ENCODE measurements around the gene ANGPTL3. TPM values are rescaled to one million over a fixed set of nuclear protein-coding genes. Genes with fewer than 3 reads are reported as not detected.

ANGPTL3 gene
- total RNA-seq, 6 experiments from 2014 or later = not detected

GRCh38 chr1:62585469-62586155 lies 11.7 kb upstream of the ANGPTL3 start:
- Mint-ChIP-seq H3K4me3 (no peak overlapping the region), H3K4me1 (ENCODE audit: low read depth) (peaks cover 38% of the 10 kb centered on the region), H3K27me3 (ENCODE audit: insufficient read depth) (peaks cover 1% of the 10 kb centered on the region; the same call in 1 of the 2 replicates), H3K36me3 (ENCODE audit: low read depth) (peaks cover 58% of the 10 kb centered on the region), H3K9me3 (no peaks in the 10 kb centered on the region), H3K27ac (no peak overlapping the region)
- DNase-seq = no peak
- TF ChIP-seq, protein P1, sequence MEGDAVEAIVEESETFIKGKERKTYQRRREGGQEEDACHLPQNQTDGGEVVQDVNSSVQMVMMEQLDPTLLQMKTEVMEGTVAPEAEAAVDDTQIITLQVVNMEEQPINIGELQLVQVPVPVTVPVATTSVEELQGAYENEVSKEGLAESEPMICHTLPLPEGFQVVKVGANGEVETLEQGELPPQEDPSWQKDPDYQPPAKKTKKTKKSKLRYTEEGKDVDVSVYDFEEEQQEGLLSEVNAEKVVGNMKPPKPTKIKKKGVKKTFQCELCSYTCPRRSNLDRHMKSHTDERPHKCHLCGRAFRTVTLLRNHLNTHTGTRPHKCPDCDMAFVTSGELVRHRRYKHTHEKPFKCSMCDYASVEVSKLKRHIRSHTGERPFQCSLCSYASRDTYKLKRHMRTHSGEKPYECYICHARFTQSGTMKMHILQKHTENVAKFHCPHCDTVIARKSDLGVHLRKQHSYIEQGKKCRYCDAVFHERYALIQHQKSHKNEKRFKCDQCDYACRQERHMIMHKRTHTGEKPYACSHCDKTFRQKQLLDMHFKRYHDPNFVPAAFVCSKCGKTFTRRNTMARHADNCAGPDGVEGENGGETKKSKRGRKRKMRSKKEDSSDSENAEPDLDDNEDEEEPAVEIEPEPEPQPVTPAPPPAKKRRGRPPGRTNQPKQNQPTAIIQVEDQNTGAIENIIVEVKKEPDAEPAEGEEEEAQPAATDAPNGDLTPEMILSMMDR (IDR thresholded peaks at IDR 0.05) = no peak

DNA sequence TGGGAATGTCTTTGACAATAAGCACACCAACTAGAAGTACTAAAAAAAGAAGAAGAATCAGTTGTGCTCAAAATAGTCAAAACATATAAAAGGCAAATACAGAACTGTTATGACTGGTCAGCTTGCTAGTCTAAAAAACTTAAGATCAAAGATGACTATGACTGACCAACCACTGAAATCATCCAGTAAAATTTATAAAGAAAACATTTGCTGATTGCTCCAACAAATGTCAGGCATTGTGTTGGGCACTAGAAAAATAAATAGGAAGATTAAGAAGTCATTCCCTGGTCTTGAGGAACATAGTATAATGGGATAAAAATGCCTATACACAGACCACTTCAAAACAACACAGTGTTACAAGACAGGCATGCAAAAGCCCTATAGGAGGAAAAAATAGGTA lies 9.3 kb upstream of the ANGPTL3 start:
- Mint-ChIP-seq H3K4me1 (ENCODE audit: low read depth) (peaks cover 50% of the 10 kb centered on the region), H3K27me3 (ENCODE audit: insufficient read depth) (peaks cover 1% of the 10 kb centered on the region; the same call in 1 of the 2 replicates)

GRCh38 chr1:62589321-62589720 lies 8.0 kb upstream of the ANGPTL3 start:
- Mint-ChIP-seq H3K36me3 (ENCODE audit: low read depth) (peaks cover 51% of the 10 kb centered on the region), H3K27ac (peak overlapping the region; percentile 57), H3K4me3 (no peak overlapping the region; the same call in 1 of the 2 replicates), H3K4me1 (ENCODE audit: low read depth) (peaks cover 57% of the 10 kb centered on the region), H3K27me3 (ENCODE audit: insufficient read depth) (peaks cover 1% of the 10 kb centered on the region; the same call in 1 of the 2 replicates), H3K9me3 (no peaks in the 10 kb centered on the region)
- TF ChIP-seq, protein P1 (IDR thresholded peaks at IDR 0.05) = no peak
- DNase-seq = peak; percentile 29

More for the DNA sequence above, 9.3 kb upstream of the ANGPTL3 start:
- Mint-ChIP-seq H3K36me3 (ENCODE audit: low read depth) (peaks cover 54% of the 10 kb centered on the region), H3K4me3 (no peak overlapping the region), H3K9me3 (no peaks in the 10 kb centered on the region), H3K27ac (peak overlapping the region; percentile 12)
- DNase-seq = peak; percentile 32
- TF ChIP-seq, protein P1 (IDR thresholded peaks at IDR 0.05) = no peak

DNA sequence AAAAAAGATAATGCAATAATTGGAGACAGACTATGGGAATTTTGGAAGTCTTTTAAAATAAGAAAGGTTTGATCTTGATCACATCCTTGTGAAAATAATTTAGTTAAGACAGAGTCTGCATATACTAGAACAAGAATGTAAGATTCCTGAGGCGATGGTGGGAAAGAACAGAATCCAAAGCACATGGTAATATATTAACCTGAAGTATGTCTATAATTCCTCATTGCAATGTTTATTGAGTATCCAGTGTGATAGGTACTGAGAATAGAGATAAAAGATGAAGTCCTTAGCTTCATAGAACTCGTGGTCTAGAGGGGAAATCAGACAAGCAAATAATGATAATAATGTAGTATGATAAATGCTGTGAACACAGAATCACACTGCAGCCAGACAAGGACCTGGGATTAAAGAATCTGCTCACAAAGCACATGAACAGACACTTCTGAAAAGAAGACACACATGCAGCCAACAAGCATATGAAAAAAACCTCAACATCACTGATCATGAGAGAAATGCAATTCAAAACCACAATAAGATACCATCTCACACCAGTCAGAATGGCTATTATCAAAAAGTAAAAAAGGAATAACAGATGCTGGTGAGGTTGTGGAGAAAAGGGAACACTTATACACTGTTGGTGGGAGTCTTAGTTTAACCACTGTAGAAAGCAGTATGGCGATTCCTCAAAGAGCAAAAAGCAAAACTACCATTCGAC lies 6.9 kb upstream of the ANGPTL3 start:
- H3K9me3 Mint-ChIP-seq = no peaks in the 10 kb centered on the region
- no peak overlapping the region for H3K4me3 Mint-ChIP-seq
- H3K36me3 Mint-ChIP-seq (ENCODE audit: low read depth) = peaks cover 41% of the 10 kb centered on the region
- H3K27me3 Mint-ChIP-seq (ENCODE audit: insufficient read depth) = peaks cover 1% of the 10 kb centered on the region; the same call in 1 of the 2 replicates
- no peak for DNase-seq
- peaks cover 60% of the 10 kb centered on the region for H3K4me1 Mint-ChIP-seq (ENCODE audit: low read depth)
- TF ChIP-seq, protein P1 (IDR thresholded peaks at IDR 0.05) = no peak
- H3K27ac Mint-ChIP-seq = peak overlapping the region; percentile 10

GRCh38 chr1:62590970-62591368 lies 6.4 kb upstream of the ANGPTL3 start:
- Mint-ChIP-seq H3K4me1 (ENCODE audit: low read depth) (peaks cover 60% of the 10 kb centered on the region), H3K27me3 (ENCODE audit: insufficient read depth) (peaks cover 1% of the 10 kb centered on the region; the same call in 1 of the 2 replicates), H3K36me3 (ENCODE audit: low read depth) (peaks cover 36% of the 10 kb centered on the region)

More at GRCh38 chr1:62590970-62591368, 6.4 kb upstream of the ANGPTL3 start:
- TF ChIP-seq, protein P1 (IDR thresholded peaks at IDR 0.05) = no peak
- H3K27ac Mint-ChIP-seq = peak overlapping the region; percentile 14; the same call in 1 of the 2 replicates
- H3K9me3 Mint-ChIP-seq = no peaks in the 10 kb centered on the region
- no peak overlapping the region for H3K4me3 Mint-ChIP-seq
- no peak for DNase-seq

Measured in HFFc6 (cell line).